HG02571 (cell line): ENCODE data around the gene IRF7.

Source experiments
- ATAC-seq: cut with Tn5 transposase; IDR thresholded peaks from one replicate; pipeline ENCODE4 v1.9.1; 2021; ENCODE audit warnings: mild to moderate bottlenecking, moderate library complexity; ENCODE audit not compliant: unreplicated experiment

IRF7 gene

DNA sequence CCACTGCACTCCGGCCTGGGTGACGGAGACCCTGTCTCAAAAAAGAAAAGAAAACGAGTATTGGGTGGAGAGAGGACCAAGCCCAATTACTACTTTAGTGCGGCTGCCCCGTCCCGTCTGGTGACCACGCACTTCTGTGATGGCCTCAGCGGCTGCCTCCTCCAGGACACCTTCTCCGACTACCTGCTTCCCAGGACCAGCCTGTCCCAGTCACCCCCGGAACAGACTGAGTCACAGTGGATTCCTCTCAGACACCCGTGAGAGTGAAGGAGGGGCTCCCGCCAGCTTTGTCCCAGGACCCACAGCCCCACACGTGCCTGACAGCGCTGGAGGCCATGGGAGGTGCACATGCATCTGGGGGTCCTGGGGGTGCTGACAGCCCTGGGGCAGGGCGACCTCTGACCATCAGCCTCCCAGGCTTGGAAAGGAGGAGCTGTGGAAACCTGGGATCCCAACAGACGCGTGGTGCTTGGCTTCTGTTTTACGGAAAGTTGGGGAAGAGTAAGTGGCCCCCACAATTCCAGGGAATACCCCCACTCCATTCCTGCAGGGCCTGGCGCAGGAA, 26.1 kb upstream of the IRF7 start:
- ATAC-seq, result no peak

DNA sequence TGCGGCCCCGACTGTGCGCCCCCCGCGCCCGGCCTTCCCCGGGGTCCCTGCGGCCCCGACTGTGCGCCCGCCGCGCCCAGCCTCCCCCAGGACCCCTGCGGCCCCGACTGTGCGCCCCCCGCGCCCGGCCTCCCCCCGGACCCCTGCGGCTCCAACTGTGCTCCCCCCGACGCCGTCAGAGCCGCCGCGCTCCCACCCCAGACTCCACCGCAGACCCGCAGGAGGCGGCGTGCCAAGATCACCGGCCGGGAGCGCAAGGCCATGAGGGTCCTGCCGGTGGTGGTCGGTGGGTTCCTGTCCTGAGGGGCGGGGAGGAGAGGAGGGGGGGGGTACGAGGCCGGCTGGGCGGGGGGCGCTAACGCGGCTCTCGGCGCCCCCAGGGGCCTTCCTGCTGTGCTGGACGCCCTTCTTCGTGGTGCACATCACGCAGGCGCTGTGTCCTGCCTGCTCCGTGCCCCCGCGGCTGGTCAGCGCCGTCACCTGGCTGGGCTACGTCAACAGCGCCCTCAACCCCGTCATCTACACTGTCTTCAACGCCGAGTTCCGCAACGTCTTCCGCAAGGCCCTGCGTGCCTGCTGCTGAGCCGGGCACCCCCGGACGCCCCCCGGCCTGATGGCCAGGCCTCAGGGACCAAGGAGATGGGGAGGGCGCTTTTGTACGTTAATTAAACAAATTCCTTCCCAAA, 24.4 kb upstream of the IRF7 start:
- ATAC-seq, result no peak

DNA sequence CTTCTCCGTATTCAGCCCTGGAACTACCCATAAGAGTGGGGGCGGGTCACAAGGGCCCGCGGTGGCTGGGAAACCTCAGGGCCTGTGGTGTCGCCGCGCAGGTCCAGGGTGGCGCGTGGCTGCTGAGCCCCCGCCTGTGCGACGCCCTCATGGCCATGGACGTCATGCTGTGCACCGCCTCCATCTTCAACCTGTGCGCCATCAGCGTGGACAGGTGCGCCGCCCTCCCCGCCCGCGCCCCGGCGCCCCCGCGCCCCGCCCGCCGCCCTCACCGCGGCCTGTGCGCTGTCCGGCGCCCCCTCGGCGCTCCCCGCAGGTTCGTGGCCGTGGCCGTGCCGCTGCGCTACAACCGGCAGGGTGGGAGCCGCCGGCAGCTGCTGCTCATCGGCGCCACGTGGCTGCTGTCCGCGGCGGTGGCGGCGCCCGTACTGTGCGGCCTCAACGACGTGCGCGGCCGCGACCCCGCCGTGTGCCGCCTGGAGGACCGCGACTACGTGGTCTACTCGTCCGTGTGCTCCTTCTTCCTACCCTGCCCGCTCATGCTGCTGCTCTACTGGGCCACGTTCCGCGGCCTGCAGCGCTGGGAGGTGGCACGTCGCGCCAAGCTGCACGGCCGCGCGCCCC, 23.7 kb upstream of the IRF7 start:
- ATAC-seq, result no peak

DNA sequence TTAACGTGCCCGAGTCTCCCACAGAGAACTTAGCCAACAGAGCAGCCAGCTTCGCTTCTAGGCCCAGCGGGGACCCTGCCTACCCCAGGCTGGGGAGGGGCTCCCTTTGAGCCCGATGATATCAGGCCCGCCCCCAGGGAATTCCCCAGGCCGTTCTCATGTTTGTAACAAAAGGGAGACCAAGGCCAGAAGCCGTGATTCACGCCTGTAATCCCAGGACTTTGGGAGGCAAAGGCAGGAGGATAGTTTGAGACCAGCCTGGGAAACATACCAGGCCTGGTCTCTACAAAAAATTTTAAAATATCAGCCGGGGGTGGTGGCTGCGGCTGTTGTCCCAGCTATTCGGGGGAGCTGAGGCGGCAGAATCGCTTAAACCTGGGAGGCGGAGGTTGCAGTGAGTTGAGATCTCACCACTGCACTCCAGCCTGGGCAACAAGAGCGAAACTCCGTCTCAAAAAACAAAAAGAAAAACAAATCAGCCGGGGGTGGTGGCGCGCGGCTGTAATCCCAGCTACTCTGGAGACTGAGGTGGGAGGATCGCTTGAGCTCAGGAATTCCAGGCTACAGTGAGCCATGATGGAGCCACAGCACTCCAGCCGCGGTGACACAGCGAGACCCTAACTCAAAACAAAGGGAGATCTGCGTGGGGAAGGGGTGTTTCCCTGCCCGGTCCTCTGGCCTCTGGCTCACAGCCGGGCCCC, 23.0 kb upstream of the IRF7 start:
- no peak for ATAC-seq

DNA sequence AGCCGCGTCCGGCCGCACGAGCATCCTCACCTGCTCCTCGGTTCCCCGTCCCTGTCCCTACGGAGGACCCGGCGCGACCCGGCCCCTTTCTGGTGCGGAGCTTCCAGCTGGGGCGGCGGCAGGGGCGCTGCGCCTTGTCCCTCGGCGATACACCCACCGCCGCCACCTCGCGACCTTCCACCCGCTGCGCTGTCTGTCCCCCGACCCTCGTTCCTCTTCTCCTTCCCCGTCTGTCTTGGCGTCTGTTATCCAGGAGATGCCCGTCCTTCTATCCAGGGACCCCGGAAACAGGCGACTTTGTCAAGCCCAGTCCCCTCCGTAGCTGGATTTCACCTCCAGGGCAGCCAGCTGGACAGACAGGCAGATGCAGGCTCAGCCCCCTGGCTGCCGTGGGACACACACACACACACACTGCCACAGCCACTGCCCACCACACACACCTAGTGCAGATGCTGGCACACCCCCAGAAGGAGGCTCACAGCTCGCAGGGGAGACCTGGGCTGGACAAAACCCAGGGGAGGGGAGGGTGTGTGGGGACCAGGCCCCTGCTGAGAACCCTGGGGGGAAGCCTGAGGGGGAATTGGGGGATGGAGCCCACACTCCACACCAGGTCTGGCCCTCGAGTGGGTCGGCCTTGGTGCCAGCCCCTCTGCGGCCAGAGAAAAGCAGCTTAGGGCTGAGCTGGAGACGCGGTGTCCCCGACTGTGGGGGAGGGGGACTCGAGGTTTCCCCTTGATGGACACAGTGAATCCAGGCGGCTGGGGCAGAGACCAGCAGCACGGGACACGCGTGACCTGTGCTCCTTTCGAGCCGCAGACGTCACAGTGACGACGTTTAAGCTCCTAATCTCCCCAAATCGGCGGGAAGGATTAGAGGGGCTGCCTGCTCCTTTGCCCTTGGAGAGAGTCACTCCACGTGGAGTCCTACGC, 22.1 kb upstream of the IRF7 start:
- no peak for ATAC-seq

DNA sequence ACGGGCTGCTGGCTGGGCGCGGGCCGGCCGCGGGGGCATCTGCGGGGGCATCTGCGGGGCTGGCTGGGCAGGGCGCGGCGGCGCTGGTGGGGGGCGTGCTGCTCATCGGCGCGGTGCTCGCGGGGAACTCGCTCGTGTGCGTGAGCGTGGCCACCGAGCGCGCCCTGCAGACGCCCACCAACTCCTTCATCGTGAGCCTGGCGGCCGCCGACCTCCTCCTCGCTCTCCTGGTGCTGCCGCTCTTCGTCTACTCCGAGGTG, 21.5 kb upstream of the IRF7 start:
- ATAC-seq, result no peak

DNA sequence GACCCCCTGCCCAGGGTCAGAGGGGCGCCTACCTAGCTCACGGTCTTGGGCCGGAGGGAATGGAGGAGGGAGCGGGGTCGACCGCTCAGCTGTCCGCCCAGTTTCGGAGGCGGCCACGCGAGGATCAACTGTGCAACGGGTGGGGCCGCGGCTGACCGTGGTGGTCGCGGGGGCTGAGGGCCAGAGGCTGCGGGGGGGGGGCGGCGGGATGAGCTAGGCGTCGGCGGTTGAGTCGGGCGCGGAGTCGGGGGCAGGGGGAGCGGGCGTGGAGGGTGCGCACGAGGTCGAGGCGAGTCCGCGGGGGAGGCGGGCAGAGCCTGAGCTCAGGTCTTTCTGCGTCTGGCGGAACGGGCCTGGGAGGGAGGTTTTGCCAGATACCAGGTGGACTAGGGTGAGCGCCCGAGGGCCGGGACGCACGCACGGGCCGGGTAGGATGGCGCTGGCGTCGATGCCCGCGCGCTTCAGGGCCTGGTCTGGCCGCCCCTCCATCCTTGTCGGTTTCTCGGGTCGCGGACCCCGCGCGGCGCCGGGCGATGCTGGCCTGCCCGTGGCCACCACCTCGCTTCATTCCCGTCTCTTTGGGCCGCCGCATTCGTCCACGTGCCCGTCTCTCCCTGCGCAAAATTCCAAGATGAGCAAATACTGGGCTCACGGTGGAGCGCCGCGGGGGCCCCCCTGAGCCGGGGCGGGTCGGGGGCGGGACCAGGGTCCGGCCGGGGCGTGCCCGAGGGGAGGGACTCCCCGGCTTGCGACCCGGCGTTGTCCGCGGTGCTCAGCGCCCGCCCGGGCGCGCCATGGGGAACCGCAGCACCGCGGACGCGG, 21.0 kb upstream of the IRF7 start, which contains the start of gene DRD4:
TSS of gene DRD4 (plus strand) at position 759 of the 822 bp plus-strand sequence. CDS start at position 795, 36 bp downstream.
- no peak for ATAC-seq

DNA sequence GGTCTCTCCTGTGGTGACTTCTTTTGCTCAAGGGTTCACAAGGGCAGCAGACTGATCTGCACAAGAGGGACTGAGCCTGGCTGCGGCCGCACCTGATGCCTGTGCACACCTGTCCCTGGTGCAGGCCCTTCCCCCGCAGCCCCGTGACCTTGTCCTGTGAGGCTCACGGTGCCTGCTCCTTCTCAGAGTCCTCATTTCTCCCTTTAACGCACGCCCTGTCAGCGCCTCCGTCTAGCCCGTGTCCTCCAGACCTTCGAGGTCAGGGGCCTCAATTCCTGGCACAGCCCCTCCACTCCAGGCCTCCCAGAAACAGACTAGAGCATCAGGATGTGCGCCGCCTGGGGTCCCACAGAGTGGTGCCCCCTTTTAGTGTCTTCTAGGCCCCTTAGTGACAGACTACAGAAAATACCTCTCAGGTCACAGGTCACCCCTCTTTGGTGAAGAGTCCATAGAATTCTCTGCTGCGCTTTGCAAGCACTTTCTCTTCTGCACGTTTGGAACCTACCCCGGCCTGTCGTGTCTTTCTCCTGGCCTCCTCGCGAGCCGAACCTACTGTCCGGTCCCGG, 20.3 kb upstream of the IRF7 start:
- ATAC-seq, result no peak

DNA sequence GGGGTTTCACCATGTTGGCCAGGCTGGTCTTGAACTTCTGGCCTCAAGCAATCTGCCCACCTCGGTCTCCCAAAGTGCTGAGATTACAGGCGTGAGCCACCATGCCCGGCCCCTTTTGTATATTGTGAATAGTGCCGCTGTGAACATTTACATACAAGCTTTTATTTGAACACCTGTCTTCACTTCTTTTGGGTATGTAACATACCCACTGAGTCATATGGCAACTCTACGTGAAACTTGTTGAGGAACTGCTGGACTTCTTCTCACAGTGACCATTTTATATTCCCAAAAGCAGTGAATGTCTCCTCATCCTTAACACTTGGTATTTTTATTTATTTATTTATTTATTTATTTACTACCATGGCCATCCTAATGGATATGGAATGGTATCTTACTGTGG, 15.1 kb upstream of the IRF7 start:
- ATAC-seq, result no peak

DNA sequence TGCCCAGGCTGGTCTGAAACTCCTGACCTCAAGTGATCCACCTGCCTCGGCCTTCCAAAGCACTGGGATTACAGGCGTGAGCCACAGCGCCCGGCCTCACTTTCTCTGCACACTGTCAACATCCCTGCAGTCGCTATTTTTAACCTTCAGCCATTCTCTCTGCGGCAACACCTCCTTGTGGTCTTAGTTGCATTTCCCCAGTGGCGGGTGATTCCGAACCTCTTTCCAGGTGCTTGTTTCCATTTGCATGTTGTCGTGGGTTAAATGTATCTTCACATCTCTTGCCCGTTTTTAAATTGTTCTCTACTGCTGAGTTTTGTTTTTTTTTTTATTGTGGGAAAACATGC, 13.5 kb upstream of the IRF7 start:
- ATAC-seq, result no peak

DNA sequence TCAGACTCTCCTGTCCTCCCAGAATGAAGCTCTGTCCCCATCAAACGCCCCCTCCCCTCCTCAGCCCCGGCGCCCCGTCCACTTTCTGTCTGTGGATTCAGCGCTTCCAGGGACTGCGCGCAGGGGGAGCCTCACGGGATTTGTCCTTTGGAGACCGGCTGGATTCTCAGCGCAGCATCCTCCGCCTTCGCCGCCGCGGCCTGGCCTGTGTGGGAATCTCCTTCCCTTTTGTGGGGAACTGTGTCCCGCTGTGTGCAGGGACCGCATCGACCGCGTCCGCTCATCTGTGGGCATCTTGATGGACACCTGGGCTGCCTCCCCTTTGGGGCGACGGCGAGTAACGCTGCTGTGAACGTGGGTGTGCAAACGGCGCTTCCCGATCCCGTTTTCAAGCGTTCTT, 12.3 kb upstream of the IRF7 start:
- no peak for ATAC-seq

DNA sequence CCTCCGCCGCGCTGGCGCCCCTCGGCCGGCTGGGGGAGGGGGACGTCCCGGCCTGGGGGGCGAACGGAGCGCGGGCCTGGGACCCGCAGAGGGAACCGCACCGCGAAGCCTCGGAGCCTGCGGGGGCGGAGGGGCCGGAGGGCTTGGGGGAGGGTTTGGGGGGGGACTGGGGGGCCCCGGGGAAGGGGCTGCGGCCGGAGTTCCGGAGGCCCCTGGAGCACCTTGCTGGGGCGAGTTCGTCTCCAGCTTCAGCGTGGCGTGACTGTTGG, 11.5 kb upstream of the IRF7 start:
- no peak for ATAC-seq

DNA sequence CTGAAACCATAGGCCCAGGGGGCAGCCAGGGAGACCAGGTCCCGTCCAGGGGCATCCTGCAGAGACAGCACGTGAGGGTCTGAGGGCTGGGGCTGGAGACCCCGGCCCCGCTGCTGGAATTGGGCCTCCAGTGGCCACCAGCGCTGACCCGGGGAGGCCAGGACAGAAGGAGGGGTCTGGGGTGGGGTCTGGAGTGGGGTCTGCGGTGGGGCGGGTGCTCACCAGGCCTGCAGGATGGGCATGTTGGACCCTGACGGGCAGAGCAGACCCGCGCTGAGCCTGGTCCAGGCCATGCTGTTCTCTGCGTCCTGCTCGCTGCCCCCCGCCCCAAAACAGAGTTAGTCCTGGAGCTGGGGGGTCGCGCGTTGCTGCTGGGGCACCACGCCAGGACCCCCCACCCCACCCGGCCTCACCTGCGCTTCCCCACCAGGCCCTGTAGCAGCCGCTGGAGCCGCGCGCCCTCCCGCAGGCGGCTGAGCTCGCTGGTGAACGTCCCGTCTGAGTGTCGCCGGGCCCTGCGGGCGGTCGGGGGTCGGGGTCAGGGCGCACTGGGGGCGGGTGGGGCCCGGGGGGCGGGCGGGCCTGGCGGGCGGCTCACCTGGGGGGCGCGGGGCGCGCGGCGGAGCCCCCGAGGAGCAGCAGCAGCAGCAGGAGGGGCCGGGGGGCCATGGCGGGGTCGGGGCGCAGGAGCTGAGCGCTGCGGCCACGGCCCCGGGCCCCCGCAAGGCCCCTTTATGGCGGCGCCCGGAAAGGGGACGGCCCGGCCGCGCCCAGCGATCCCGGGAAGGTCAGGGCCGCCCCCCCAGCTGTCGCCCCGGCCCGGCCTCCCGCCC, 10.9 kb upstream of the IRF7 start, which contains the start of gene SCT:
TSS of gene SCT (minus strand) at position 707 of the 833 bp plus-strand sequence. CDS start at position 669, 38 bp downstream.
- no peak for ATAC-seq

DNA sequence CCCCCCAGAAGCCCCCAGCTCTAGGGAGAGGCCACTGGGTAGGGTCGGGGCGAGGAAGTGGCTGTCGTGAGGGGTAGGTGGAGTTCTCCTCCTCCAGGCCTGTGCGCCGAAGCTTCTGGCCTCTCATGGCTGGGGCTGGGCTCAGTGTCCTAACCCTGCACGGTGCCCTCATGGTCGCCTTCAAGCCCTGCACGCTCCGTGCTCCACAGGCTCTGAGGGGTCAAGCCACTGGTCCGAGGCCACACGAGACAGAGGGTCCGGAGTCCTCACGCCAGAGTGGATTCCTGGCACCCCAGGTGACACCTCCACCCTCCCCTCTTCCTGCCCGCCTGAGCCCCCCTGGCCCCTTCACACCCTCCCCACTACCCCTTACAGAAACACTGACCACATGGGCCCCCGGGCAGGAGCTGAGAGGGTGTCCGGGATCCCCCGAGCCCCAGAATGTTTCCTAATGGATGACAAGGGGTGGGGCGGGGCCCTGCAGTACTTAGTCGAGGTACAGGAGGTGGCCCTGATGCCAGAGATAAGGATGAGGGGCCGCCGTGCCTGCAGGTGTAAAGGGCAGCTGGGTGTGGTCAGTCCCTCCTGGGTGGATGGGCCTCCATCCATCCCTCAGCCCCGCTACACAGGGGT, 10.0 kb upstream of the IRF7 start:
- no peak for ATAC-seq

DNA sequence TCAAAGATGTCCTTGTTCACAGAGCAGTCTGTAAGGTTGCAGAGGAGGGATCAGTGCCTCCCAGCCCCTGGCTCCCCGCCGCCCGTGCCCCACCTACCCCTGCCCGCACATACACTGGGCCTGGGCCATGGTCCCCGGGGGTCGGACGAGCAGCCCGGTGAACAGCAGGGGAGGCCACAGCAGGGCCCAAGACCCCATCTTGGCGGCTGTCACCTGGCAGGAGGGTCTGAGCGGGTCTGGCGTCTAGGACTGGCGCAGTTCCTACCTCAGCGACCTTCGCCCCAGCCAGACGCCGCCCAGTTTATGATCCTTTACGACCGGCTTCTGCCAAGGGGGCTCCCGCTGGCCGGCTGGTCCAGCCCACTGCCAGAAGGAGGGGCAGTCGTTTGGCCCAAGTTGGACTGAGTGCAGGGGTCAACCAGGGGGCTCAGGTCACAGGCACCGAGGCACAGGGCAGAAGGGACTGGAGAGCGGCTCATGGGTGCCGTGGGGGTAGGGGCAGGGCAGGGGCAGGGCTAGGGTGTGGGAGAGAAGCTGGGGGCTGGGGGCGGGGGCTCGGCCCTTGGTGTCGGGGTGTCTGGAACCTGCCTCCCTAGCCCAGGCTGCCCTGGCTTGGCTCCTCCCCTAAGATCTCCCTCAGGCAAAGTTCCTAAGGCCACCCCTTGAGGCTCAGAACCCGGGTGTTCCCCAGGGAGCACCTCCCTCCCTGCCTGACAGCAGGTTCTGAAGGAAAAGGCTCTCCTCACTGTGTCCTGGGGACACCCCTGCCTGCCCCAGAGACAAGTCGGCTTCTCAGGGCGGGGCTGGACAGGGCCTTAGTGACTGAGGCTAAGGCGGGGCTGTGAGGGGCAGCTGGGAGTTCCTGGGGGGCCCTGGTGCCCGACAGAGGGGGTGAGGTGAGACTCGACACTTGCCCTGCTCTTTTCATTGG, 9.2 kb upstream of the IRF7 start, which contains the start of gene CDHR5:
TSS of gene CDHR5 (minus strand) at position 251 of the 931 bp plus-strand sequence. CDS start at position 198, 53 bp downstream.
- no peak for ATAC-seq

DNA sequence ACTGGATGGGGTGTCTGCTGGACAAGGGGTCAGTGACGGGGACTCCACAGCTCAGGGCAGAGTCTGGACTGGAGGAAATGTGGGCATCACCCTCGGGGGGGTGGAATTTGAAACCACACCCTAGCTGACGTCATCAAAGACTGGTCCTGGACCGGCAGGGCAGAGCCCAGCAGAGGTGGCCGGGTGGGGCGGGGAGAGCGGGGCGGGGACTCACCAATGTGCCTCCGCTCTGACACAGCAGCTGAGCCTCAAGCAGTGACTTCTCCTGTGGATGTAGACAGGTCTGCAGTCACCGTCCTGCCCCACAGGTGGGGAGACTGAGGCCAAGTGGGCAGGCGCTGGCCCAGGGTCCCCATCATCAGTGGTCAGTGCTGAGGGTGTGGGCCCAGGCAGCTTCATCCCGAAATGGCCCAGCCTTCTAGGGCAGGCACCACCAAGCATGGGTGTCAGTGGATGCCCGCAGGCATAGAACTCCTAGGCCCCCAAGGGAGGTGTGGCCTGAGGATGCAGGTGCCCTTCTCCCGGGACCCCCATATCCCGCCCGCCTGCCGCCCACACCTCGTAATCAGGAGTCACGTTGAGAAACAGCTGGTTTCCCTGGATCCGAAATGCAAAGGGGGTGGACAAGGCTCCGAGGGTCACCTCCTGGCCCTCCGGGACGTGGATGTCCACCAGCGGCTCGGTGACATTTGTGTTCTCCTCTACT, 8.4 kb upstream of the IRF7 start:
- no peak for ATAC-seq

DNA sequence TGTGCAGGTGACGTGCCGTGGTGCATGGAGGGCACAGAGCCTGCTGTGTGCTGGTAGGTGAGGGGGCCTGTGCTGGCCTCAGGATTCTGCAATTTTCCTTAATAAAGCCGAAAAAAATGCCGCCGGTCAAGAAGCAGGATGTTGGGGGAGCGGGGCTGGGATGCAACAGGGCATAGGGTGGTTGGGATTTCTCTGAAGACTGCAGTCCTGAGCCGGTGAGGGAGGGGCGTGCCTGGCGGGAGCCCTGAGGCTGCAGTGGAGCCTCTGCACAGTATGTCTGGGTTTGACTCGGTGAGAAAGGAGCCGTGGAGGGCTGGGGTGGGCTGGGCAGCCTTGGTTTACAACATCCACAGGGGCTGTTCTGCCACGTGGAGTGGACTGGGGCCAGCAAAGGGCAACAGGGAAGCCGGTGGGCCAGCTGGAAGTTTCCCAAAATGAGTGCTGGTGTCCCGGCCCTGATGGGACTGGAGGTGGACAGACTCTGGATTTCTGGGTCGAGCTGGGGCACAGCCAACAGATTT, 7.7 kb upstream of the IRF7 start:
- ATAC-seq, result no peak
